NB4 (cell line): ENCODE data around the gene PLEK.

Experiments
- MYC ChIP-seq: IDR thresholded peaks from 2 replicates; pipeline ENCODE4 v1.6.1; 2011; ENCODE audit warnings: low read depth, low read length
- POLR2A ChIP-seq: IDR thresholded peaks from 2 replicates; pipeline ENCODE4 v1.6.1; 2011; ENCODE audit warnings: mild to moderate bottlenecking; ENCODE audit not compliant: insufficient read length; ENCODE audit errors: extremely low read depth
- TF ChIP-seq, protein P1 (sequence below): IDR thresholded peaks from one replicate; pipeline ENCODE4 v1.5.1; 2012; ENCODE audit warnings: low read depth, low read length
- TF ChIP-seq, protein P2 (sequence below): IDR thresholded peaks from 2 replicates; pipeline ENCODE4 v1.6.1; 2011; ENCODE audit warnings: low read depth, low read length

- TF ChIP-seq, protein P1, sequence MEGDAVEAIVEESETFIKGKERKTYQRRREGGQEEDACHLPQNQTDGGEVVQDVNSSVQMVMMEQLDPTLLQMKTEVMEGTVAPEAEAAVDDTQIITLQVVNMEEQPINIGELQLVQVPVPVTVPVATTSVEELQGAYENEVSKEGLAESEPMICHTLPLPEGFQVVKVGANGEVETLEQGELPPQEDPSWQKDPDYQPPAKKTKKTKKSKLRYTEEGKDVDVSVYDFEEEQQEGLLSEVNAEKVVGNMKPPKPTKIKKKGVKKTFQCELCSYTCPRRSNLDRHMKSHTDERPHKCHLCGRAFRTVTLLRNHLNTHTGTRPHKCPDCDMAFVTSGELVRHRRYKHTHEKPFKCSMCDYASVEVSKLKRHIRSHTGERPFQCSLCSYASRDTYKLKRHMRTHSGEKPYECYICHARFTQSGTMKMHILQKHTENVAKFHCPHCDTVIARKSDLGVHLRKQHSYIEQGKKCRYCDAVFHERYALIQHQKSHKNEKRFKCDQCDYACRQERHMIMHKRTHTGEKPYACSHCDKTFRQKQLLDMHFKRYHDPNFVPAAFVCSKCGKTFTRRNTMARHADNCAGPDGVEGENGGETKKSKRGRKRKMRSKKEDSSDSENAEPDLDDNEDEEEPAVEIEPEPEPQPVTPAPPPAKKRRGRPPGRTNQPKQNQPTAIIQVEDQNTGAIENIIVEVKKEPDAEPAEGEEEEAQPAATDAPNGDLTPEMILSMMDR = no peak
- TF ChIP-seq POLR2A = no peak
- TF ChIP-seq, protein P2, sequence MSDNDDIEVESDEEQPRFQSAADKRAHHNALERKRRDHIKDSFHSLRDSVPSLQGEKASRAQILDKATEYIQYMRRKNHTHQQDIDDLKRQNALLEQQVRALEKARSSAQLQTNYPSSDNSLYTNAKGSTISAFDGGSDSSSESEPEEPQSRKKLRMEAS = no peak
- TF ChIP-seq MYC = no peak
Measured at GRCh38 chr2:68333931-68334330, 31.2 kb upstream of the PLEK start.
